D721Med (cell line): ENCODE data around the gene SRSF3.
"Not testable (repeated sequence)": the region's sequence is repeated elsewhere in the genome, so short reads cannot be mapped to it uniquely, and the experiment has no call there.

ENCODE experiments used
- DNase-seq: peaks from one replicate; pipeline ENCODE4 v3.0.0; 2011; ENCODE audit warnings: low spot score; ENCODE audit not compliant: insufficient read length
- FAIRE-seq: peaks from 2 replicates; lab custom pipeline; 2011; peaks lifted over from hg19 to GRCh38; lab: Jason Lieb, UNC
- TF ChIP-seq, protein P1 (sequence below): IDR thresholded peaks from 2 replicates; pipeline ENCODE4 v1.5.1; 2012; ENCODE audit warnings: mild to moderate bottlenecking, control low read depth; ENCODE audit not compliant: insufficient read depth; ENCODE audit errors: missing control alignments

Gene SRSF3

GRCh38 chr6:36599791-36600209 is 5.6 kb downstream of the SRSF3 start:
- DNase-seq (no peak), FAIRE-seq (no peak)
- TF ChIP-seq, protein P1, sequence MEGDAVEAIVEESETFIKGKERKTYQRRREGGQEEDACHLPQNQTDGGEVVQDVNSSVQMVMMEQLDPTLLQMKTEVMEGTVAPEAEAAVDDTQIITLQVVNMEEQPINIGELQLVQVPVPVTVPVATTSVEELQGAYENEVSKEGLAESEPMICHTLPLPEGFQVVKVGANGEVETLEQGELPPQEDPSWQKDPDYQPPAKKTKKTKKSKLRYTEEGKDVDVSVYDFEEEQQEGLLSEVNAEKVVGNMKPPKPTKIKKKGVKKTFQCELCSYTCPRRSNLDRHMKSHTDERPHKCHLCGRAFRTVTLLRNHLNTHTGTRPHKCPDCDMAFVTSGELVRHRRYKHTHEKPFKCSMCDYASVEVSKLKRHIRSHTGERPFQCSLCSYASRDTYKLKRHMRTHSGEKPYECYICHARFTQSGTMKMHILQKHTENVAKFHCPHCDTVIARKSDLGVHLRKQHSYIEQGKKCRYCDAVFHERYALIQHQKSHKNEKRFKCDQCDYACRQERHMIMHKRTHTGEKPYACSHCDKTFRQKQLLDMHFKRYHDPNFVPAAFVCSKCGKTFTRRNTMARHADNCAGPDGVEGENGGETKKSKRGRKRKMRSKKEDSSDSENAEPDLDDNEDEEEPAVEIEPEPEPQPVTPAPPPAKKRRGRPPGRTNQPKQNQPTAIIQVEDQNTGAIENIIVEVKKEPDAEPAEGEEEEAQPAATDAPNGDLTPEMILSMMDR: no peak

- FAIRE-seq (no peak), DNase-seq (no peak)
- TF ChIP-seq, protein P1: no peak
These were observed 6.5 kb downstream of the SRSF3 start for GRCh38 chr6:36600564-36601146.

DNA sequence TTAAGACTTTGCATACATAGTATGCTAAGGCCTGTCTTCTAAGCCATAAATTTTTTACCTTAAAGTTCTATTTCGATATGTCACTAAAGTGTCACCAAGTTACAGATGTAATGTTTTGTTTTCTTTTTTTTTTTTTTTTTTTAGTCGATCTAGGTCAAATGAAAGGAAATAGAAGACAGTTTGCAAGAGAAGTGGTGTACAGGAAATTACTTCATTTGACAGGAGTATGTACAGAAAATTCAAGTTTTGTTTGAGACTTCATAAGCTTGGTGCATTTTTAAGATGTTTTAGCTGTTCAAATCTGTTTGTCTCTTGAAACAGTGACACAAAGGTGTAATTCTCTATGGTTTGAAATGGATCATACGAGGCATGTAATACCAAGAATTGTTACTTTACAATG is 7.7 kb downstream of the SRSF3 start:
- not testable (repeated sequence) for FAIRE-seq, DNase-seq

DNA sequence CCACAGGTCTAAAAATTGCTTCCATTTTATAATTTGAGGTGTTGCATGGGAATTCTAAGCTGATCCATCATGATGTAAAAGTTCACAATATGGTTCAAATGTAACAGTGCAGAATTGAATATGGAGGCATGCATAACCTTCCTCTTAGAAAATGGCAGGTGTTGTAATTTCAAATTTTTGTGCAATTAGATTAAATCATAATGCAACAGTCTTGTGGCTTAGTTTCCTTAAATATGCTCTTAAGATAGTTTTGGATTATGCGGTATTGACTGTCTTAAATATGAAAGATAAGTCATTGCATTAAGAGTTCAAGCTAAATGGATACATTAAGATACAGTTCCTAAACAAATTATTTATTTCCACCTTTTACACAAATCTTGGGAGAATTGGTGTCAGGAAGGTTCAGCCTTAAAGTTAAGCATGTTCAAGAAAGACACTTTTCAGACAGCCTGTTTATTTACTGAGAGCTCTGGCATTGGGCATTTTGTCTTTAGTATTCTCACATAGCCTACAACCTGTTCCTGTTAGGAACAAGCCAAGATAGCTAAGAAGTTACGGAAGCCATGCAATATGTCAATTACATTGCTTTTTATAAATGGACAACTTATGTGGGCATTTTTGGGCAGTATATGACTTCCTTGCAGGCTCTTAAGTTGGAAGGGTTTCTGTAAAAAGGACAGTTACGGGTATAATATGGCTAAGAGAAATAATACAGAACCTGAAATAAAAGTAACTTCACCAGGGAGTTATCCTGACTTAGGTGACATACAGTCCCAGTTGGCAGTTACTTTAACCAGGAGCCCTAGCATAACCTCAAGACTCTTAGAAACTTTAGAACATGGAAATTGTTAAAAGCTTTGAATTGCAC is 9.3 kb downstream of the SRSF3 start:
- TF ChIP-seq, protein P1: no peak

GRCh38 chr6:36604090-36605060 is 10.2 kb downstream of the SRSF3 start:
- TF ChIP-seq, protein P1: no peak
- no peak for DNase-seq
- no peak for FAIRE-seq

More for the DNA sequence above, 9.3 kb downstream of the SRSF3 start:
- FAIRE-seq (no peak), DNase-seq (no peak)

DNA sequence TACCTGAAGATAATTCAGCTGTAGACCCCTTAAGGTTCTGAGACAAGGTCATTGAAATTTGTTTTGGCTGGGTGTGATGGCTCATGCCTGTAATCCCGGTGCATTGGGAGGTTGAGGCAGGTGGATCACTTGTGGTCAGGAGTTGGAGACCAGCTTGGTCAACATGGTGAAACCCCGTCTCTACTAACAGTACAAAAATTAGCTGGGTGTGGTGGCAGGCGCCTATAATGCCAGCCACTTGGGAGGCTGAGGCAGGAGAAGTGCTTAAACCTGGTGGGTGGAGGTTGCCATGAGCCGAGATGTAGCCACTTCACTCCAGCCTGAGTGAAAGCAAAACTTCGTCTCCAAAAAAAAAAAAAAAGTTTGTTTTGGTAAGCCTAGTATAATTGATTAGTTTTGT is 11.0 kb downstream of the SRSF3 start:
- TF ChIP-seq, protein P1: no peak
- DNase-seq (no peak), FAIRE-seq (no peak)
